Endothelial cell of umbilical vein (primary cell): ENCODE measurements around the gene INPP5A. TPM values are rescaled to one million over a fixed set of nuclear protein-coding genes. Genes with fewer than 3 reads are reported as not detected.

Source experiments
- BruUV-seq: library from RNA; stranded (reverse); fragments of 400-500 nt; replicated peaks from 2 replicates; lab custom pipeline; 2021; lab: Mats Ljungman, UMichigan
- CTCF ChIA-PET: fragments of 300-600, 350-600 bp; sonication (Branson Sonifier 250); formaldehyde crosslinking; loops from one replicate; lab custom pipeline; 2021; ENCODE audit warnings: antibody characterized with exemption, inconsistent platforms; lab: Charles Lee
- POLR2A ChIA-PET: fragments of 300-600, 350-600 bp; sonication (Branson Sonifier 250); formaldehyde crosslinking; loops from one replicate; lab custom pipeline; 2021; ENCODE audit warnings: antibody characterized with exemption, inconsistent platforms; lab: Charles Lee
- DNase-seq: peaks from one replicate; pipeline ENCODE4 v3.0.0-alpha.2; 2011; ENCODE audit warnings: low read depth, low spot score
- FAIRE-seq: peaks from 2 replicates; lab custom pipeline; 2011; peaks lifted over from hg19 to GRCh38; lab: Jason Lieb, UNC
- H2AFZ ChIP-seq: 2 replicates; pipeline ENCODE4 v1.6.0; 2012; ENCODE audit warnings: low read depth, low read length, control low read depth, inconsistent platforms
- H3K27ac ChIP-seq: 2 replicates; pipeline ENCODE4 v1.5.1; 2011; ENCODE audit warnings: low read depth, mild to moderate bottlenecking, control low read depth, low read length, moderate library complexity; ENCODE audit not compliant: insufficient read depth
- H3K27me3 ChIP-seq, 2 experiments: 2 replicates each; pipeline versions ENCODE4 v1.6.0 to v1.6.1; 2011; ENCODE audit warnings: low read length in 2 of 2, mixed read lengths in 1 of 2; ENCODE audit not compliant: control insufficient read depth in 2 of 2, insufficient read depth in 2 of 2
- H3K36me3 ChIP-seq, 2 experiments: 2 replicates in 1 of 2; 3 replicates in 1 of 2; pipeline ENCODE4 v1.5.1; 2011; ENCODE audit warnings: low read length in 2 of 2, mild to moderate bottlenecking in 1 of 2, moderate library complexity in 1 of 2; ENCODE audit not compliant: control insufficient read depth in 2 of 2, insufficient read depth in 2 of 2; ENCODE audit errors: extremely low read depth in 1 of 2
- H3K4me1 ChIP-seq: 3 replicates; pipeline ENCODE4 v1.5.1; 2011; ENCODE audit warnings: mild to moderate bottlenecking, low read length; ENCODE audit not compliant: control insufficient read depth, insufficient read depth; ENCODE audit errors: extremely low read depth
- H3K4me2 ChIP-seq: 2 replicates; pipeline ENCODE4 v1.6.1; 2011; ENCODE audit warnings: low read length, control low read depth, mixed read lengths; ENCODE audit not compliant: insufficient read depth
- H3K4me3 ChIP-seq, 3 experiments: fragments of 200-600 bp in 1 of 3; sonication (generic), shearing (Covaris generic) in 1 of 3; replicated peaks in 1 of 3; 2 replicates each; pipeline ENCODE4 v1.5.1; 2011 to 2016; ENCODE audit warnings: control low read depth in 3 of 3, low read length in 3 of 3, mild to moderate bottlenecking in 2 of 3, inconsistent platforms in 1 of 3, low read depth in 1 of 3, moderate library complexity in 1 of 3; ENCODE audit not compliant: insufficient read depth in 1 of 3
- H3K79me2 ChIP-seq: 2 replicates; pipeline ENCODE4 v1.6.0; 2012; ENCODE audit warnings: low read length, inconsistent platforms; ENCODE audit not compliant: control insufficient read depth, insufficient read depth
- H3K9ac ChIP-seq: replicated peaks from 2 replicates; pipeline ENCODE3; 2011; ENCODE audit warnings: low read length, control low read depth; ENCODE audit not compliant: insufficient read depth; ENCODE audit errors: extremely low read depth
- H3K9me1 ChIP-seq: replicated peaks from 3 replicates; pipeline ENCODE4 v1.6.0; 2011; ENCODE audit warnings: mild to moderate bottlenecking, low read length; ENCODE audit not compliant: control insufficient read depth, insufficient read depth; ENCODE audit errors: extremely low read depth
- H3K9me3 ChIP-seq: replicated peaks from 2 replicates; pipeline ENCODE4 v1.5.1; 2012; ENCODE audit warnings: low read length, inconsistent platforms; ENCODE audit not compliant: control insufficient read depth, insufficient read depth
- H4K20me1 ChIP-seq: replicated peaks from 2 replicates; pipeline ENCODE3; 2011; ENCODE audit warnings: mild to moderate bottlenecking, low read length; ENCODE audit not compliant: control insufficient read depth, insufficient read depth; ENCODE audit errors: extremely low read depth
- EZH2 ChIP-seq: IDR thresholded peaks from 2 replicates; pipeline ENCODE4 v1.6.1; 2012; ENCODE audit warnings: borderline replicate concordance, low read depth, mild to moderate bottlenecking, moderate library complexity, low read length, inconsistent platforms; ENCODE audit not compliant: severe bottlenecking
- GATA2 ChIP-seq: IDR thresholded peaks from 2 replicates; pipeline ENCODE4 v1.7.0; 2011; ENCODE audit warnings: low read depth, mild to moderate bottlenecking, moderate library complexity, mixed read lengths, low read length; ENCODE audit not compliant: insufficient read length, insufficient read depth
- JUN ChIP-seq: IDR thresholded peaks from 2 replicates; pipeline ENCODE4 v1.6.1; 2011; ENCODE audit warnings: borderline replicate concordance, low read depth; ENCODE audit not compliant: insufficient read length, insufficient read depth
- MYC ChIP-seq: IDR thresholded peaks from one replicate; pipeline ENCODE4 v1.6.1; 2011; ENCODE audit warnings: mild to moderate bottlenecking, low read depth, low read length
- dilution Hi-C: fragments of 300-500 bp; cut with MboI; formaldehyde crosslinking; loops from one replicate; pipeline ENCODE4 v1.15.0; 2019; ENCODE audit warnings: low sequenced_read_pairs; ENCODE audit not compliant: extremely low pct_ligation_motif_present
- intact Hi-C: fragments of 100-400 bp; cut with micrococcal nuclease; formaldehyde crosslinking; loops from one replicate; pipeline ENCODE4 v1.10.0; 2022
- polyA plus RNA-seq, 4 experiments: library from polyadenylated mRNA; depleted of rRNA in 3 of 4; stranded (reverse) in 3 of 4; unstranded in 1 of 4; fragments of >200 nt; gene quantifications; 2 replicates each; pipeline versions ENCODE4 v1.2.1 to v1.2.3, GENCODE V29; 2011 to 2012; ENCODE audit warnings: missing spikeins in 1 of 4
- total RNA-seq: library from RNA; stranded (reverse); gene quantifications from 2 replicates; pipeline ENCODE4 v1.2.3, GENCODE V29; 2021
- TF ChIP-seq, protein P1 (sequence below): IDR thresholded peaks from 2 replicates; pipeline ENCODE4 v1.6.1; 2011; ENCODE audit not compliant: insufficient read depth, insufficient read length
- TF ChIP-seq, protein P2 (sequence below), 2 donors: IDR thresholded peaks; 1 replicate in 1 of 2; 2 replicates in 1 of 2; pipeline ENCODE4 v1.5.1; 2011; ENCODE audit warnings: low read length in 2 of 2, mild to moderate bottlenecking in 2 of 2, moderate library complexity in 2 of 2, control low read depth in 1 of 2, inconsistent platforms in 1 of 2, low read depth in 1 of 2; ENCODE audit not compliant: insufficient read depth in 1 of 2; ENCODE audit errors: extremely low read depth in 1 of 2

INPP5A gene
- total and polyA plus RNA-seq, 2 donors (not counting 3 experiments of a cell fraction or from before 2014, with no cell fraction given), result 22.9 to 33.2 TPM

DNA sequence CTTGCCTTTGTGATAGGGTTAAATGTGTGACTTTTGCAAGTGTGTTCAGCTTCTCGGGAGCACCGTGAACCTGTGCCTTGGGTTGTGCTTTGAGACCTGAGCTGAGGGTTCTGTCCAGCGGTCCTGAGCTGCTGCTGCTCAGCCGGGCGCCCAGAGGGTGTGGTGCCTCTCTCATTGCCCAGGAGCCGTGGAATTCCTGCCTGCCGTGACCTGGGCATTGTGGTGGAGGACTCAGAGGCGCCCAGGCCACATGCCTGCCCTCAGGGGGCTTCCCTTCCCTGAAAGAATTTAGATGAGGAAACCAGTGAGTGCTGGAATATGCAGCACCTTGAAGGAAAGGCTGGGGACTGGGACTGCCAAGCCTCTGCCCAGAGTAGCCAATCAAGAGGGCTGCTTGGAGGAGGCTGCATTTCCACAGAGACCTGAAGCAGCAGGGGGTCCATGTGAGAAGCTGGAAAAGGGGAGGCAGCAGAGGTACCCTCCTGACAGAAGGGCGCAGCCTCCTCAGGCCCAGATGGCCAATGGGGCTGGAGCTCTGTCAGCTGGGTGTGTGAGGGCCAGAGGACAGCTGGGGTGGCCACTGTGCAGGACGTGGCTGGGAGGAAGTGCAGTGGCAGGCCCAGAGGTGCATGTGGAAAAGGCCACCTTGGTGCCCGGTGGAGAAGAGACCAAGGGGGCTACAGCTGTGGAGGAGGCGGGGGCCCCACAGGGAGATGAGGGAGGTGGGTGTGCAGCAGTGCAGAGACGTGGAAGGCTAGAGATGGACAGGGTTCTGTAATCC is 141.0 kb downstream of the INPP5A start:
- H3K36me3 ChIP-seq, result no peaks in the 10 kb centered on the region
- H3K9ac ChIP-seq, result no peak overlapping the region
- H3K4me2 ChIP-seq, result no peak overlapping the region
- no peaks in the 10 kb centered on the region for H3K27me3 ChIP-seq
- H2AFZ ChIP-seq, result no peak overlapping the region
- CTCF ChIA-PET, result interaction anchor here (1.6 kb wide), 1 partner anchor 9 kb away, joined by 6 read pairs; no protein-coding TSS in a partner anchor
- no peak for TF ChIP-seq MYC
- TF ChIP-seq, protein P1, sequence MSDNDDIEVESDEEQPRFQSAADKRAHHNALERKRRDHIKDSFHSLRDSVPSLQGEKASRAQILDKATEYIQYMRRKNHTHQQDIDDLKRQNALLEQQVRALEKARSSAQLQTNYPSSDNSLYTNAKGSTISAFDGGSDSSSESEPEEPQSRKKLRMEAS, result no peak
- TF ChIP-seq EZH2, result no peak
- TF ChIP-seq JUN, result no peak
- TF ChIP-seq GATA2, result no peak
- TF ChIP-seq, protein P2, sequence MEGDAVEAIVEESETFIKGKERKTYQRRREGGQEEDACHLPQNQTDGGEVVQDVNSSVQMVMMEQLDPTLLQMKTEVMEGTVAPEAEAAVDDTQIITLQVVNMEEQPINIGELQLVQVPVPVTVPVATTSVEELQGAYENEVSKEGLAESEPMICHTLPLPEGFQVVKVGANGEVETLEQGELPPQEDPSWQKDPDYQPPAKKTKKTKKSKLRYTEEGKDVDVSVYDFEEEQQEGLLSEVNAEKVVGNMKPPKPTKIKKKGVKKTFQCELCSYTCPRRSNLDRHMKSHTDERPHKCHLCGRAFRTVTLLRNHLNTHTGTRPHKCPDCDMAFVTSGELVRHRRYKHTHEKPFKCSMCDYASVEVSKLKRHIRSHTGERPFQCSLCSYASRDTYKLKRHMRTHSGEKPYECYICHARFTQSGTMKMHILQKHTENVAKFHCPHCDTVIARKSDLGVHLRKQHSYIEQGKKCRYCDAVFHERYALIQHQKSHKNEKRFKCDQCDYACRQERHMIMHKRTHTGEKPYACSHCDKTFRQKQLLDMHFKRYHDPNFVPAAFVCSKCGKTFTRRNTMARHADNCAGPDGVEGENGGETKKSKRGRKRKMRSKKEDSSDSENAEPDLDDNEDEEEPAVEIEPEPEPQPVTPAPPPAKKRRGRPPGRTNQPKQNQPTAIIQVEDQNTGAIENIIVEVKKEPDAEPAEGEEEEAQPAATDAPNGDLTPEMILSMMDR (IDR thresholded peaks at IDR 0.05; ENCODE audit: extremely low read depth in 1 of 2, insufficient read depth in 1 of 2, low read depth in 1 of 2, low read length in 2 of 2), result no peak
- no TSS peak for BruUV-seq
- no peaks in the 10 kb centered on the region for H3K4me1 ChIP-seq
- no peak for FAIRE-seq
- peaks cover 13% of the 10 kb centered on the region for H3K79me2 ChIP-seq
- dilution Hi-C loops, result no loop called here
- no peak overlapping the region for H3K27ac ChIP-seq
- H3K9me3 ChIP-seq, result no peaks in the 10 kb centered on the region
- no peaks in the 10 kb centered on the region for H3K9me1 ChIP-seq
- POLR2A ChIA-PET, result no interaction called here
- no peak overlapping the region for H3K4me3 ChIP-seq
- no peaks in the 10 kb centered on the region for H4K20me1 ChIP-seq
- intact Hi-C loops, result no loop called here
- DNase-seq, result no peak
